ENCODE results near the gene SACS. TPM values are rescaled to one million over a fixed set of nuclear protein-coding genes. Genes with fewer than 3 reads are reported as not detected.

The SACS gene
- total RNA-seq, 1 donor, result 87.7 TPM

DNA sequence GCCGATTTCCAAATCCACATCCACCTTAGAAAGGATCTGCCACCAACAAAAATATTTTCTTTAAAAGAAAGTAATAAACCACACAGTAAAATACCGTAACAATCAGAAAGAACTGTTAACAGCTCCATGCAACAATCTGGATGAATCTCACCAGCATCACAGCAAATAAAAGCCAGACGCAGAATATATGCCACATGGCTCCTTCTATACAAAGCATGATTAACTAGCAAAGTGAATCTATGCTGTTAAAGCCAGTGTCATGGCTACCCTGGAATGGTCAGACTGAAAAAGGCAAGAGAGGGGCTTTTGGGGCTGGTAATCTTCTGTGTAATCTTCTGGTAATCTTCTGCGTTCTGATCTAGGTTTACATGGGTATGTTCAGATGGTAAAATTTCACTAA, 81.3 kb downstream of the SACS start:
- TF ChIP-seq, protein P1, sequence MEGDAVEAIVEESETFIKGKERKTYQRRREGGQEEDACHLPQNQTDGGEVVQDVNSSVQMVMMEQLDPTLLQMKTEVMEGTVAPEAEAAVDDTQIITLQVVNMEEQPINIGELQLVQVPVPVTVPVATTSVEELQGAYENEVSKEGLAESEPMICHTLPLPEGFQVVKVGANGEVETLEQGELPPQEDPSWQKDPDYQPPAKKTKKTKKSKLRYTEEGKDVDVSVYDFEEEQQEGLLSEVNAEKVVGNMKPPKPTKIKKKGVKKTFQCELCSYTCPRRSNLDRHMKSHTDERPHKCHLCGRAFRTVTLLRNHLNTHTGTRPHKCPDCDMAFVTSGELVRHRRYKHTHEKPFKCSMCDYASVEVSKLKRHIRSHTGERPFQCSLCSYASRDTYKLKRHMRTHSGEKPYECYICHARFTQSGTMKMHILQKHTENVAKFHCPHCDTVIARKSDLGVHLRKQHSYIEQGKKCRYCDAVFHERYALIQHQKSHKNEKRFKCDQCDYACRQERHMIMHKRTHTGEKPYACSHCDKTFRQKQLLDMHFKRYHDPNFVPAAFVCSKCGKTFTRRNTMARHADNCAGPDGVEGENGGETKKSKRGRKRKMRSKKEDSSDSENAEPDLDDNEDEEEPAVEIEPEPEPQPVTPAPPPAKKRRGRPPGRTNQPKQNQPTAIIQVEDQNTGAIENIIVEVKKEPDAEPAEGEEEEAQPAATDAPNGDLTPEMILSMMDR (IDR thresholded peaks at IDR 0.05; ENCODE audit: insufficient read depth, low read depth, low read length), result no peak
- no peak for DNase-seq (ENCODE audit: low read depth)

DNA sequence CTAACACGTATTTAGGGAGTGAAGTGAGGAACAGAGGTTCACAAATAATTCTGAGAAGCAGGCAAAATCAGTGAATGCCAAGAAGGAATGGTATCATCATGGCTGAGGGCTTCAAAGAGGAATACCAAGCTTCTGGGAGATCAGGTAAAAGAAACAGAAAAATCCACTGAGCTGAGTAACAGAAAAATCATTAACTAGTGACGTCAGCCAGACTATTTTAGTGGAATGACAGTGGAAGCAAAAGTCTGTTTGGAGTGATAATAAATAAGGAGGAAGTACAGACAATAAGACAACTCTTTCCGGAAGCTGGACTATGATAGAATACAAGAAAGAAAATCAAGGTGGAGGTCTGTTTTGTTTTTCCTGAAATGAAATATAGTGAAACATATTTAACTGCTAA, 83.5 kb downstream of the SACS start:
- no peak overlapping the region for H3K4me3 ChIP-seq (ENCODE audit: low read depth, low read length)
- TF ChIP-seq, protein P1 (IDR thresholded peaks at IDR 0.05; ENCODE audit: insufficient read depth, low read depth, low read length), result no peak
- no peak for DNase-seq (ENCODE audit: low read depth)

More for the DNA sequence above, 81.3 kb downstream of the SACS start:
- H3K4me3 ChIP-seq (ENCODE audit: low read depth, low read length), result no peak overlapping the region

DNA sequence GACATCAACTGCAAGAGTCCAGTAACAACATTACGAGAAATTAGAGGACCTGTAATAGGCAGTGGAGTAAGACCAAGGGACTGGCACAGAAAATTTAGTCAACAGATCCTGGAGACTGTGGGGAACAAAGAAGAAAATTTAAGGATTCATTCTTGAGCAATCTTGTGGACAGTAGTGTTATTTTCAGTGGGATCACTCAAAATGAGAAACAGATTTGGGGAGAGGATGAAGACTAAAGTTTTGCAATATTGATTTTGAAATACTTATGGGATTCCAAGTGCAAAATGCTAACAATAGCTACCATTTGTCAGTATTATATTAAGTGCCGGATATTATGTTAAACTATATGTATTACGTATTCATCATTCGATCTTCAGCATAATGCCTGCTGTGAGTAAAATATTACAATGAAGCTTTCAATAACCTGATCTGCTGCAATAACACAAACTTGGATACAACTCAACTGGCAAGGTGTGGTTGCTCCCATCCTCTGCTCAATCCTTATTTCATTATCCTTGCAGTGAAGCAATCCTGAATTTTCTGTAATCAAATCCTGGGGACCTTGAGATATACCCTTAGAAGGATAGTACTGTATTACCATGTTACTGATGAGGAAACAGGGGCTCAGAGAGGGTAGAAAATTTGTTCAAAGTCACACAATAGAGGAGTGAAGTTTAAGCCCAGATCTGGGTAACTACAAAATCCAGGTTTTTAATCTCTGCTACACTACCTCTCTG, 84.2 kb downstream of the SACS start:
- TF ChIP-seq, protein P1 (IDR thresholded peaks at IDR 0.05; ENCODE audit: insufficient read depth, low read depth, low read length), result no peak
- DNase-seq (ENCODE audit: low read depth), result peak; percentile 28
- no peak overlapping the region for H3K4me3 ChIP-seq (ENCODE audit: low read depth, low read length)

DNA sequence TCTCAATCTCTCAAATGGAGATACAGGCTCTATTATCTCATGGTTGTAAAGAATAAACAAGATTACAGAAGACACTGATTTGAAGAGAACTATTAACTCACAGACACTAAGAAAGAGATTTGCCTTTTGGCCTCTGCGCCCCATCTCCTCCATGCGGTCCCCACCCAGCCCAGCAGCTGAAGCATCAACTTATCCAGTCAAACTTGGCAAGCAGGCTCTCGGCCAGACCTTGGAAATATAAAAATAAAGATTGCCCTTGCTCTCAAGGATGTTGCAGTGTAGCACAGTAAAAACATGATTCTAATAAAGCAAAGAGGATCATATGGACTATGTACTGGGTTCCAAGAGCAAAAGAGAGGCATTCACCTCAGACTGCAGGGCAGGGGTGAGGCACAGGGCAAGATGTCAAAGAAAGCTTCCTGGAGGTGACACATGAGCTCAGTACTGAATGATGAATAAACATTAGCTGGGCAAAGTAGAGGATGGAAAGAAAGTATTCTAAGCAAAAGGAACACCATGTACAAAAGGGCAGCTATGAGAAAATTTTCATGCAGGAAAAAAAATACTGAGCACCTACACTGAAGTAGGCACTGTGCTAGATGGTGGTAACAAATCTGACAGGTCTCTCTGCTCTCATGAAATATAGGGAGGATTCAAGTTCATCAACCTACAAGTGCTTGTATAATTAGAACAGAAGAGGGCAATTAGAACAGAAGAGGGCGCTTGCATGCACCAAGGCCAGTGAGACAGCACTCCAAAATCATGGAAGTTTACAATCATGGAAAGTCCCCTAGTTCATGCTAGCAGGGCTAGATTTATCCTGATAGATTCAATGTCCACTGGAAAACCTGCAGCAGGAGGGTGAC, 85.0 kb downstream of the SACS start:
- TF ChIP-seq, protein P1 (IDR thresholded peaks at IDR 0.05; ENCODE audit: insufficient read depth, low read depth, low read length), result no peak
- no peak for DNase-seq (ENCODE audit: low read depth)
- no peak overlapping the region for H3K4me3 ChIP-seq (ENCODE audit: low read depth, low read length)

DNA sequence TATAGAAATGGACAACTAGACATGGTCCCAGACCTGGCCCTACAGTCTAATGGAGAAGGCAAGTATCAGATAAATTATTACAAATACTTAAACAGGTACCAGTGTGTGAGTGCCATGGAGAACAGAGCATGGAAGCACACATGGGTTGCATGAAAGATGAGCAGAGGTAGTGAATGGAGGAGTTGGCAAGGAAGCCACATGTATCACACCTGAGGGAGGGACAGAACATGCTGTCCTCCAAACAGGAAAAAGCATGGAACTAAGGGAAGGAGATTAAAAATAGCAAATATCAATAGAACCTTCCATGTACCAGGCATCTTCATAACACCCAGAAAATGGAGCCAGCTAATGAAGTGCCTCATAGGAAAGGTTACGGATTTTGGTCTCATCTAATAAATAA, 85.9 kb downstream of the SACS start:
- TF ChIP-seq, protein P1 (IDR thresholded peaks at IDR 0.05; ENCODE audit: insufficient read depth, low read depth, low read length), result no peak
- H3K4me3 ChIP-seq (ENCODE audit: low read depth, low read length), result no peak overlapping the region
- no peak for DNase-seq (ENCODE audit: low read depth)

DNA sequence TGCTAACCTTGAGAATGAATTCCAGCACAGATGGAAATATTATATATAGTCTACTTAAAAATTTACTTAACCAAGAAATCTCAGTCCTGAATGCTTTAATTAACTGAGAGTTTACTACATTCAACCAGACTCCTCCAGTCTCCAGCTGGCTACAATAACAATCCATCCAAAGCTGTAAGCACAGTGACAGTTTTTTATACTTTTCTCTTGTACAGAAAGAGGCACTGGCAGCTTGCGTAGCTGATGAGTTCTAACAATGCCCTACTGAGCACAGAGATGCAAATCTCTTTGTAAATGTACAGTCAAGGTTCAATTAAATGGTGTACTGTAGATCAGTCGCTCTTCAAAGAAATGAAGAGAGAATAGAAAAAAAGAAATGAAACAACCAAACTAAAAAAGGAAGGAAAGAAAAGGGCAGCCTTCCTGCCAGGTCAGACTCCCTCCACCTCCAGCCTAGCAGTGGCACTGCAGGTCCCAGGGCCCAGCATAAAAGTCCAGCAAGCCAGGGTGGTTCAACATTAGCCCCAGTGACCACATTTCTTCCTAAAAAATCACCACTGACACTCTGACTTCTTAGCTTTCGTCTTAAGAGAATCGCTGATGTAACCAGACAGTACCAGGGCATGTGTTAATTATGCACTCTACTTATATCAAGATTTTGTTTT, 88.4 kb downstream of the SACS start:
- TF ChIP-seq, protein P1 (IDR thresholded peaks at IDR 0.05; ENCODE audit: insufficient read depth, low read depth, low read length), result no peak
- no peak for DNase-seq (ENCODE audit: low read depth)
- H3K4me3 ChIP-seq (ENCODE audit: low read depth, low read length), result no peak overlapping the region
